ENCODE measurements around the gene PRKAG2. TPM values are rescaled to one million over a fixed set of nuclear protein-coding genes. Genes with fewer than 3 reads are reported as not detected.
"Not testable (repeated sequence)": the region's sequence is repeated elsewhere in the genome, so short reads cannot be mapped to it uniquely, and the experiment has no call there.

Gene PRKAG2
- total RNA-seq, 8 experiments from 2014 or later, result 6.3 to 13.4 (median 8.5) TPM

DNA sequence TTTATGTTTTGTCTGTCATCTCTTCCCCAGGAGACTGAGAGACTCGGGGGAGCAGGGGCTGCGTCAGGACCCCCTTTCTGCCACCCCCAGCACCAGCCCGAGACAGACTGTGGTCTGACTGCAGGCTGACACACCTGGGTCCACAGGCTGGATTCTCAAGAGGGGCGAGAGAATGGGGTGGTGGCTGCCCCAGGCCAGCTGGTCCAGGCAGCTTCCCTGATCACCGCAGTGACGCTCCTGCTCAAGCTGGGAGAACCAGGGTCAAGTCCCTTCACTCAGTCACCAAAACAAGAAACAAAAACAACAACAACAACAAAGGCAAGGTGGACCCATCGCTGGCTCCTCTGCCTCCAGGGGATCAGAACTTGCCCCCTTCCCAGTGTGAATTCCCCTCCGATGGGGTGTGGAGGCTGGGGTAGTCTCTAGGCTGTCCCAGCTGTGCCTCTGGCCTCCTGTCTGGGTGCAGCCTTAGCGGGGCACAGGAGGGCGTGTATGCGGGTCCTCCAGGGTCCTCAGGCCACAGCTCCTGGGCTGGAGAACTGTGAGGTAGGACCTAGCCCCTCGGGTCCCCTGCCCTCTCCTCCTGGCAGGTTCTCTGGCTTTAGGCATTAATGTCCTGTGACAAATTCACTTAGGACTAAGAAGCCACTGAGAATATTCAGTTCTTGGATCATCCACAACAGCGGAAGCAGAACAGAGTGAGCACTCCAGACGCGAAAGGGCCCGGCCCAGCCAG, 40.6 kb downstream of the PRKAG2 start:
- in situ Hi-C loops (cut with MboI; ENCODE audit: low pct_unique_long_range_greater_than_20kb in 2 of 9, low sequenced_read_pairs in 9 of 9, unreplicated experiment in 9 of 9), result no loop called here
- Histone ChIP-seq H3K4me1 (replicated peaks in 1 of 2) (peaks cover 11 to 13% of the 10 kb centered on the region in 2 donors), H3K4me3 (no peak overlapping the region), H3K27ac (no peak overlapping the region)
- ATAC-seq (replicated peaks in 6 of 8), result peak in 1 of 8 experiments; percentile 10
- WGBS, 10 experiments, result 41 to 100% (median 90%) methylated on average over 1 to 12 of the region's 16 CpGs; no CpG with 5 or more reads in 4 of the 10 experiments

DNA sequence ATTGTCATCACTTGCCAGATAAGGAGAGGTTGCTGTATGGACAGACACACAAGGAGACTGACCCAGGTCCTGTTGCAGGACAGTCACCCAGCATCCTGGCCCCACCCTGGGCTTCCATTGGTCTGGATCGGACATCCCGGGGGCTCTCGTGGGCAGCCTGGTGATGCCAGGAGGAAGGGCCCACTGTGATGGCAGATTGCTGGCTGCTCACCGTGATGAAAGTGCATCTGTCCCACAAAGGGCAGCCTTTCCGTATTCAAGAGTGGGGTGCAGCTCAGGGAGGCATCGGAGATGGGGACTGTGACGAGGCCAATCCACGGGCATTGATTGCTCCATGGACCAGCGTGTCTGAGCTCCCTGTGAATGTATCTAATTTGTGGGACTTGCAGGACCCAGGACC, 41.3 kb downstream of the PRKAG2 start:
- peaks cover 11 to 13% of the 10 kb centered on the region in 2 donors for H3K4me1 ChIP-seq (replicated peaks in 1 of 2)
- in situ Hi-C loops (cut with MboI; ENCODE audit: low pct_unique_long_range_greater_than_20kb in 2 of 9, low sequenced_read_pairs in 9 of 9, unreplicated experiment in 9 of 9), result no loop called here
- WGBS, 10 experiments, result 80 to 100% (median 87%) methylated on average over 1 to 8 of the region's 9 CpGs; no CpG with 5 or more reads in 3 of the 10 experiments
- no peak for ATAC-seq (replicated peaks in 6 of 8)
- no peak overlapping the region for H3K4me3 ChIP-seq
- H3K27ac ChIP-seq, result no peak overlapping the region

DNA sequence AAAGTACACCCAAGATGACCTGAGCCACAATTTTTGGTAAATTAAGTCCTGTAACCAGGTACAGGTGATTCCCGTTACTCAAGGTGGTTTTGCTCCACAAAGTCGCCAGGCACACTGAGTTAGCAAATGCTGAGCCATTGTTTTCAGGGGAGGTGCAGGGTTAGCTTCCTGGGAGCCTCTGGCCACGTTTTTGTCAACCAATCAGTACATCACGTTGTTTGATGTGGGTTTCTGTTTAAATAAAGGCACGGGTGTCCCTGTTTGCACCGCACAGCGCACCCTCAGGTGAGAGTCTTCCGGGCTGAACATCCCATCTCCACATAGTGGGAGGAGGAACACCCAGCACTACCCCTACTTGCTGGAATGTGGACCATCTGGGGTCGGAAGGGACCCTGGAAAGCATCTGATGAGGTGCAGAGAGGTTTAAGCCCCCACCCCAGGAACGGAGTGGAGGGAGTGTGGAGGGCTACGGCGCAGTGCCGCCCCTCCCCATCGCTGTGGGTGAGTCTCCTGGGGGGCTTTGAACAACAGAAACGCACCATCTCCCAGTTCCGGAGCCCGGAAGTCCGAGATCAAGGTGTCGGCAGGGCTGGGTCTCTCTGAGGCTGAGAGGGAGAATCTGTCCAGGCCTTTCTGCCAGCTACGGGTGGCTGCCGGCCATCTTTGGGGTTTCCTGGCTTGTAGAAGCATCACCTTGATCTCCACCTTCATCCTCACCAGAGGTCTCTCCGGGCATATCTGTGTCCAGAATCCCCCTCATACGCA, 42.5 kb downstream of the PRKAG2 start:
- 0 to 100% (median 86%) methylated on average over 1 to 9 of the region's 23 CpGs; no CpG with 5 or more reads in 2 of the 10 experiments for WGBS, 10 experiments
- ATAC-seq (replicated peaks in 6 of 8), result no peak
- in situ Hi-C loops (cut with MboI; ENCODE audit: low pct_unique_long_range_greater_than_20kb in 2 of 9, low sequenced_read_pairs in 9 of 9, unreplicated experiment in 9 of 9), result no loop called here
- Histone ChIP-seq H3K4me1 (replicated peaks in 1 of 2) (peaks cover 11% of the 10 kb centered on the region in 2 donors), H3K27ac (no peak overlapping the region), H3K4me3 (no peak overlapping the region)

DNA sequence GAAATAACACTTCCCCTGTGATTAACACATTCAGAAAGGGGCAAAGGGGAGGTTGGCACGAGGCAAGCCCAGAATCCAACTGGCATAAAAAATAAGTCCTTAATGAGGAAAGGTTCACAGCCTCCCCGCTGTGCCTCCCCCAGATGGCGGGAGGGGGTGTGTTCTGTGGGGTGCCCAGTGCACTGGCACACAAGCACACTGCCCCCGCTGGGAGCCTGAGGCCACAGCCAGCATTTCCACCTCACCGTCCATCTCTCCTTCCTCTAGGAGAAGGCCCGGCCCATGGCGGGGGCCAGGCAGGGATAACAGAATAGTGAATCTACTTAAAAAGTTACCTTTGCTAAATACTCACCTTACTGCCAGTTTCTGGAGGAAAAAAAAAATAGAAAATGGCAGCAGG, 43.2 kb downstream of the PRKAG2 start:
- H3K4me1 ChIP-seq (replicated peaks in 1 of 2), result peaks cover 9 to 11% of the 10 kb centered on the region in 2 donors
- H3K4me3 ChIP-seq, result no peak overlapping the region
- no peak overlapping the region for H3K27ac ChIP-seq
- ATAC-seq (replicated peaks in 6 of 8), result no peak
- in situ Hi-C loops (cut with MboI; ENCODE audit: low pct_unique_long_range_greater_than_20kb in 2 of 9, low sequenced_read_pairs in 9 of 9, unreplicated experiment in 9 of 9), result no loop called here
- 10 to 90% (median 75%) methylated on average over 1 to 5 of the region's 7 CpGs; no CpG with 5 or more reads in 2 of the 10 experiments for WGBS, 10 experiments

DNA sequence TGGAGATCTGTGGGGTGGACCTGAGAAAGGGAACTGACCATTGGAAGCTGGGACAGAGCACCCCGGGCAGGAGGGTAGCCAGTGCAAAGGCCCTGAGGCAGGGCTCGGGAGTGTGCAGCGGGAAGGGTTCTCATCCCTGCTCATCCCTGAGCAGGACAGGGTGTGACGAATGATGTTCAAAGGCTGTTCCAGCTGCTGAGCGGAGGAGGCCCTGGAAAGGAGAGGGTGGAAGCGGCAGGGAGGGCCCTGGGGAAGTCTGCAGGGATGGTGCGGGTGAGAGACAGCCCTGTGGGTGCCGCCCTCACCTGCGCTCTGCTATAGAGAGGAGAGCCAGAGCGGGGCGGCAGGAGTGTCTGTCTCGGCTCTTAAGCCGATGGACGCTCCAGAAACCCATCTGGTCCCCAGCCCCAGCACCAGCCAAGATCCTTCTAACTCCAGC, 43.7 kb downstream of the PRKAG2 start:
- 53 to 90% (median 80%) methylated on average over 1 to 7 of the region's 14 CpGs; no CpG with 5 or more reads in 5 of the 10 experiments for WGBS, 10 experiments
- in situ Hi-C loops (cut with MboI; ENCODE audit: low pct_unique_long_range_greater_than_20kb in 2 of 9, low sequenced_read_pairs in 9 of 9, unreplicated experiment in 9 of 9), result no loop called here
- ATAC-seq (replicated peaks in 6 of 8), result no peak

DNA sequence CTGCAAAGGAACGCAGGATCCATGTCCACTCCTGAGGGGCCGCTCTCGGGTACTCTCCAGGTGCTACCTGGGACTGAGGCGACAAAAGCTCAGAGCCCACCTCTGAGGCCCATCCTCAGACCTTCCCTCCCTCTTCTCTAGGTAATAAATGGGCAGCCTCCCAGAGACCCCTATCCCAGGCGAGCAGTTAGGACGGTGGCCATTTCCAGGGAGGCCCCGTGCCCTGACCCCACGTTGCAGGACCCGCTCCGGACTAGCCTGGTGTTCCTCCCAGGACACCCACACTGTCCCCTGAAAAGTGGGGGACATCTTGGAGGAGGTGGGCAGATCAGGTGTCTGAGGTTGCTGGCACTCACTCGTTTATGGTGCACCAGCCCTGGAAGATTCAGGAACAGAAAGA, 44.3 kb downstream of the PRKAG2 start:
- no peak for ATAC-seq (replicated peaks in 6 of 8)
- no peak overlapping the region for H3K27ac ChIP-seq
- no peak overlapping the region for H3K4me3 ChIP-seq
- WGBS, 10 experiments, result 0 to 100% (median 90%) methylated on average over 1 to 4 of the region's 11 CpGs; no CpG with 5 or more reads in 5 of the 10 experiments
- in situ Hi-C loops (cut with MboI; ENCODE audit: low pct_unique_long_range_greater_than_20kb in 2 of 9, low sequenced_read_pairs in 9 of 9, unreplicated experiment in 9 of 9), result no loop called here
- peaks cover 4 to 5% of the 10 kb centered on the region in 2 donors for H3K4me1 ChIP-seq (replicated peaks in 1 of 2)

More for the DNA sequence above, 43.7 kb downstream of the PRKAG2 start:
- Histone ChIP-seq H3K4me1 (replicated peaks in 1 of 2) (peaks cover 9 to 11% of the 10 kb centered on the region in 2 donors), H3K27ac (no peak overlapping the region), H3K4me3 (no peak overlapping the region)

DNA sequence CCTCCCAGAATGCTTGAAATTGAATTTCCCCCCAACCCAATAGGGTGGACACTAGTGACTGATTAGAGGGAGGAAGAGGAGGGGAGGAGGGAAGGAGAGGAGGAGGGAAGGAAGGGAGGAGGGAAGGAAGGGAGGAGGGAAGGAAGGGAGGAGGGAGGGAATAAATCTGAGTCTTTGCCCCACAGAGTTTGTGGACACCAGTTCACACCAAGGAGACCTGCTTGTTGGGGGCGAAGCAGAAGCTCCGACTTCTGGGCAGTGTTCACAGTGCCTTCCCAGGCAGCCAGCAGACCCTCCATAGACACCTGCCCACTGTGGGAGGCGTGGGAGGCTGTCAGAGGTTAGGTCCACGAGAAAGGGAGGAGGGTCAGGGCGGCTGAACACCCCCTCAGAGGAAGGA, 44.8 kb downstream of the PRKAG2 start:
- no peak overlapping the region for H3K27ac ChIP-seq
- ATAC-seq (replicated peaks in 6 of 8), result no peak
- no peak overlapping the region for H3K4me3 ChIP-seq
- H3K4me1 ChIP-seq (replicated peaks in 1 of 2), result no peaks in the 10 kb centered on the region
- 20% methylated on average over 1 of the region's 5 CpGs; no CpG with 5 or more reads in 9 of the 10 experiments for WGBS, 10 experiments
- in situ Hi-C loops (cut with MboI; ENCODE audit: low pct_unique_long_range_greater_than_20kb in 2 of 9, low sequenced_read_pairs in 9 of 9, unreplicated experiment in 9 of 9), result no loop called here

DNA sequence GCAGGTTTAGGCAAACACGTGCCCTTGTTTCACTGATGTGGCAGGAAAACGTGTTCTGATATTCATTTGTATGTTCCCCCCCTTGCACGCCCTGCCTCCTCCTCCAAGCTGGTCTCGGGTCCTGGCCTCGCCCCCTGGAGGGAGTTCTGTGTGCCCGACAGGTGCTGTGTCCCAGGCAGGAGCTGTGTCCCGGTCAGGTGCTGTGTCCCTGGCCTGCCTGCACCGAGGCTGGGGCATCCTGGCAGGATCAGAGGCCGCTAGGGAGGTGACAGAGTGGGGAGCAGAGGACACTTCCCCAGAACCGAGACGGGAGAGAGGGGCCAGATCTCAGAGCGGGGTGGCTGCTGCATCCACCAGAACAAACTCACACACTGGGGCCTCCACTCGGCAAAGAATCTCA, 45.3 kb downstream of the PRKAG2 start:
- Histone ChIP-seq H3K4me1 (replicated peaks in 1 of 2) (no peaks in the 10 kb centered on the region), H3K27ac (no peak overlapping the region), H3K4me3 (no peak overlapping the region)
- WGBS, 10 experiments, result 44 to 100% (median 79%) methylated on average over 1 to 5 of the region's 13 CpGs; no CpG with 5 or more reads in 3 of the 10 experiments
- no peak for ATAC-seq (replicated peaks in 6 of 8)
- in situ Hi-C loops (cut with MboI; ENCODE audit: low pct_unique_long_range_greater_than_20kb in 2 of 9, low sequenced_read_pairs in 9 of 9, unreplicated experiment in 9 of 9), result no loop called here

DNA sequence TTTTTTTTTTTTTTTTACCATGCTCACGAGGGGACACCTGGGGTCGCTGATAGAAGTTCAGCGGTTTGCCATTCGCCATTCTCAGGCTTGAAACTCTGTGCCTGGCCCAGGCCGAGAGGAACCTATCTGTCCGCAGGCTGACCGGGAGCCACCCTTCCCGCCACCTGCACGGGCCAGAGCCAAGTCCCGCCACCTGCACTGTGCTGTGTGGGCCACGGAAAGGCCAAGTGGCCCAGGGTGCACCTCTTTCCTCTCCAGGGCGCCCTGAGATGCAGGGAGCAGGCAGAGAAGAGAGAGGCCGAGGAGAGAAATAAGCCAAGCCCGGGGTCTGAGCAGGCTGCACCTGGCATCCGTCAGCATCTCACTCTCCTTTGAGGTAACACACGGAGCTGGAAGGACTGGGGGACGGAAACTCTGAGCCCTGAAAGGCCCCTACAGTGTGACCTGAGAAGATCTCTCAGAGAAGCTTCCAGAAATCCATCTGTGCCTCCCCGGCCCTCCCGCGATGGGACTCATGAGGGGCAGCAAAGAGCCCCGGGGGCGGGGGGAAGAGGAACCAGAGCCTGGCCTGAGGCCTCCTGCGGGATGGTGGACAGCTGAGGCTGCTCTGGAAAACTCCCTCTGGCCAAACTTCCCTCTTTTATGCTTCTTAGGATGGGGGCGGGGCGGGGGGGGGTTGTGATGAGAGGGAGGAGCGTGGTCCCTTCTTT, 46.6 kb downstream of the PRKAG2 start:
- Histone ChIP-seq H3K4me1 (replicated peaks in 1 of 2) (no peaks in the 10 kb centered on the region), H3K4me3 (no peak overlapping the region), H3K27ac (no peak overlapping the region)
- in situ Hi-C loops (cut with MboI; ENCODE audit: low pct_unique_long_range_greater_than_20kb in 2 of 9, low sequenced_read_pairs in 9 of 9, unreplicated experiment in 9 of 9), result no loop called here
- 42 to 84% (median 78%) methylated on average over 1 to 8 of the region's 26 CpGs; no CpG with 5 or more reads in 5 of the 10 experiments for WGBS, 10 experiments
- no peak for ATAC-seq (replicated peaks in 6 of 8)

DNA sequence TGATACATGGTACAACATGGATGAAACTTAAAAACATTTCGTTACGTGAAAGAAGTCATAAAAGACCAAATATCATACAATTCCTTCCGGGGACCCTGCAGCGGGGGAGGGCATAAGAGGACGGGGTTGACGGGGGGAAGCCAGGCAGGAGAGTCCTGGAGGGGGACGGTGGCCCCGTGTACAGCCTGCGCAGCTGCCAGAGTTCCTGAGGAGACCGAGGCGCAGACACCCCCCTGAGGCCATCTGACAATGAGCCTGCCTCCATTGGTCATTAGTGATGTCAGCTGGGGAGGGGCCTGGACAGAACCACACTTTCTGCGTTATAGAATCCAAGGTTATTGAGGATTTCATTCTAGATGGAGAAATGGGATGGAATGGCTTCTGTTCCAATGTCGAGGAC, 47.2 kb downstream of the PRKAG2 start:
- Histone ChIP-seq H3K4me1 (replicated peaks in 1 of 2) (no peaks in the 10 kb centered on the region), H3K4me3 (no peak overlapping the region), H3K27ac (no peak overlapping the region)
- ATAC-seq (replicated peaks in 6 of 8), result no peak
- in situ Hi-C loops (cut with MboI; ENCODE audit: low pct_unique_long_range_greater_than_20kb in 2 of 9, low sequenced_read_pairs in 9 of 9, unreplicated experiment in 9 of 9), result no loop called here
- WGBS, 10 experiments, result 20 to 100% (median 85%) methylated on average over 1 to 3 of the region's 13 CpGs; no CpG with 5 or more reads in 6 of the 10 experiments

DNA sequence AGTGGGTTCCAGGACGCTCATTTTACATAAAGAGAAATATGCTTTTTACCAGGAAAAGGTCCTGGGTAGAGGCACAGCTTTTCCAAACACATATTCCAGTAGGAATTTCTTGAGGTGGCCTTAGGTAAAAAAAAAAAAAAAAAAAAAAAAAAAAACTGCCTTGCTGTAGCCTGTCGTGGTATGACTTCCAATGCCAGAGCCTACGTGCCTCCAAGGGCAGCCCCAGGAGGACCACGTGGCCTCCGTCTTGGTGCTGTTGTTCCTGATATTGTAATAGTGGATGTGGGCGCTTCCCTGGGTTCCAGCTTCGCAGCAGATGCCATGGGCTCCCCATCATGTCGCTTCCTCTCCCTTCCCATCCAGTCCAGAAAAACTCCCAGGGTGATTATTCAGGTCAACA, 49.3 kb downstream of the PRKAG2 start:
- Histone ChIP-seq H3K4me1 (replicated peaks in 1 of 2) (peaks cover 0 to 6% of the 10 kb centered on the region in 2 donors), H3K4me3 (no peak overlapping the region), H3K27ac (no peak overlapping the region)
- in situ Hi-C loops (cut with MboI; ENCODE audit: low pct_unique_long_range_greater_than_20kb in 2 of 9, low sequenced_read_pairs in 9 of 9, unreplicated experiment in 9 of 9), result no loop called here
- 21 to 90% (median 71%) methylated on average over 1 to 5 of the region's 8 CpGs; no CpG with 5 or more reads in 3 of the 10 experiments for WGBS, 10 experiments
- no peak for ATAC-seq (replicated peaks in 6 of 8)

DNA sequence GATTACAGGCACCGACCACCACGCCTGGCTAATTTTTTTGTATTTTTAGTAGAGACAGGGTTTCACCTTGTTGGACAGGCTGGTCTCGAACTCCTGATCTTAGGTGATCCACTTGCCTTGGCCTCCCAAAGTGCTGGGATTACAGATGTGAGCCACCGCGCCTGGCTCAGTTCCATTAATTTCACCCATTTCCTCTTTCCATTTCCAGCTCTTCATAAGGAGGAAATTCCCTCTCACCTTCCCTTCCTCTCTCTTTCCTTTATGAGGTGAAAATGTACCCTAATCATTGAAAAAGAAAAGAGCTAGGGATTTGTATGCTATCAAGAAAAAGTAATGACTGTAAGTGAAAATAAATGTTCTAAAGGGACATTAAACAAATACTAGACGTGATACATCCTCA, 50.6 kb downstream of the PRKAG2 start:
- in situ Hi-C loops (cut with MboI; ENCODE audit: low pct_unique_long_range_greater_than_20kb in 2 of 9, low sequenced_read_pairs in 9 of 9, unreplicated experiment in 9 of 9); H3K4me1 ChIP-seq (replicated peaks in 1 of 2); H3K27ac ChIP-seq; ATAC-seq (replicated peaks in 6 of 8); H3K4me3 ChIP-seq: not testable (repeated sequence)
- WGBS, 10 experiments, result 59 to 100% (median 86%) methylated on average over 1 to 6 of the region's 6 CpGs; no CpG with 5 or more reads in 1 of the 10 experiments

DNA sequence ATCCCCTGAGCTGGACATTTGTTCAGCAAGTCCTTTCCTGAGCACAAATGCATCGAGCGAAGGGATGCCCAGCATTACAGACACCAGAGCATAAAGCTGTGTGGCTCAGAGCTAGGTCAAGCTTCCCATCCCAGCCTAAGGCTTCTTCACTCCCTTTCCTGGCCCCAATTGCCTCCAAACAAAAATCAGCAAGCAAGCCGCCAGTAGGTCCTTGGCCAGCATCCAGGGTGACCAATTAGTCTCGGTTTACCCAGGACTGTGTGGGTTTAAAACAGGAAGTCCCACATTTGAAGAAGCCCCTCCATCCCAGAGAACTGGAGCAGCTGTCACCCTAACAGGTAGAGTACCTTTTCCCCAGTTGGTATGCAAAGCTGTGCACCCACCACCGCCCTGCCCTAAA, 51.2 kb downstream of the PRKAG2 start:
- 67 to 90% (median 81%) methylated on average over 1 to 3 of the region's 5 CpGs; no CpG with 5 or more reads in 4 of the 10 experiments for WGBS, 10 experiments
- in situ Hi-C loops (cut with MboI; ENCODE audit: low pct_unique_long_range_greater_than_20kb in 2 of 9, low sequenced_read_pairs in 9 of 9, unreplicated experiment in 9 of 9), result no loop called here
- Histone ChIP-seq H3K27ac (no peak overlapping the region), H3K4me1 (replicated peaks in 1 of 2) (peaks cover 0 to 6% of the 10 kb centered on the region in 2 donors), H3K4me3 (no peak overlapping the region)
- no peak for ATAC-seq (replicated peaks in 6 of 8)
